HG03139 (cell line): ENCODE results near the gene CCAR1.
A peak's percentile ranks its signal among the peaks of the same experiment; 100 is the strongest.
"Not testable (repeated sequence)": the region's sequence is repeated elsewhere in the genome, so short reads cannot be mapped to it uniquely, and the experiment has no call there.

Experiments
- ATAC-seq: cut with Tn5 transposase; IDR thresholded peaks from one replicate; pipeline ENCODE4 v1.9.1; 2021; ENCODE audit not compliant: unreplicated experiment

The CCAR1 gene

GRCh38 chr10:68720793-68721672 is at the start of gene CCAR1:
TSS of gene CCAR1 (plus strand) at chr10:68721239. CDS start at chr10:68722505, 1,266 bp downstream.
- peak; percentile 99 for ATAC-seq

DNA sequence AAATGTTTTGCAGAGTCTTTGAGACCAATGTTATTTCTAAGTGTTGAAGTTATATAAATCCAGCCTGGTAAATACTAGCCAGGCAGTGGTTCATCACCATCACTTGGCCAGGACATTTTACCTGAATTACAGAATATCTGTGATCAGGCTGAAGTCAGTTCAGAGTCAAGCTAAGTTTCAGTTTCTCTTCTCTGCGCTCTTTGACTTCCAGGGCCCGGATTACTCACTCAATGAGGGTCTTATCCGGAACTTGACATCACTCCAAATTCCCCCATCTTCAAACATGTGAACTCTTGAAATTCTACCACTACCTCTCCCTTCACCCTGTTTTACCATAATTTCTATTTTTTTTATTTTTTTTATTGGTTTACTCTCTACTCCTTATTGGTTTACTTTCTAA is 36.6 kb upstream of the CCAR1 start:
- ATAC-seq: no peak

- ATAC-seq: no peak
These were observed 25.0 kb upstream of the CCAR1 start for GRCh38 chr10:68696018-68696417.

DNA sequence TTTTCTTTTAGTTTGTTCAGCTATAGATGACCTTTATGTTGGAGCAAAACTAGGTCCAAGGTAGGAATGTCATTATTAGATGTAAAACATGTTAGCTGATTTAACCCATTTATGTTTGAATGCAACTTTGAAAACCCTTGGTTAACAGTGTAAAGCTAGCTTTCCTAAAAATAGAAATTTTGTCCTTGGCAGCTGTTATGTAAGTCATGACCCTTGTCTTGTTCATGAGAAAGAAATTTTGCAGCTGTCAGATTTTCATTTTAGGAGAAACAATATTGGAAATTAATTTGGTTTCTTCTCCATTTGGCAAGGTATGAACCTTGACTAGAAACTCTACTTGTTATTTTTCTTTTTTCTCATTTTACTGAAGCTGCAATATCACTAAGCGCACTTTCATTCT is 23.9 kb upstream of the CCAR1 start:
- ATAC-seq: no peak

- no peak for ATAC-seq
These were observed 20.8 kb upstream of the CCAR1 start for GRCh38 chr10:68700197-68700596.

DNA sequence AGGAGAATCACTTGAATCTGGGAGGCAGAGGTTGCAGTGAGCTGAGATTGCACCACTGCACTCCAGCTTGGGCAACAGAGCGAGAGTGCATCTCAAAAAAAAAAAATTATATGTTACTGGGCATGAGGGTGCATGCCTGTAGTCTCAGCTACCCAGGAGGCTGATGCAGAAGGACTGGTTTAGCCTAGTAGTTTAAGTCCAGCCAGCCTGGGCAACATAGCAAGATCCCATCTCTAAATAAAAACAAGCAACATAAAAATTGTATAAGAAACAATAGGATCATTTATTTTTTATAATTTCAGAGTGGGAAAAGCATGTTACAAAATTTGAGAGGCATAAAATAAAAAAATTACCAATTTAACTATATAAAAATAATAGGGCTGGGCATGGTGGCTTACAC is 15.5 kb upstream of the CCAR1 start:
- ATAC-seq: no peak

DNA sequence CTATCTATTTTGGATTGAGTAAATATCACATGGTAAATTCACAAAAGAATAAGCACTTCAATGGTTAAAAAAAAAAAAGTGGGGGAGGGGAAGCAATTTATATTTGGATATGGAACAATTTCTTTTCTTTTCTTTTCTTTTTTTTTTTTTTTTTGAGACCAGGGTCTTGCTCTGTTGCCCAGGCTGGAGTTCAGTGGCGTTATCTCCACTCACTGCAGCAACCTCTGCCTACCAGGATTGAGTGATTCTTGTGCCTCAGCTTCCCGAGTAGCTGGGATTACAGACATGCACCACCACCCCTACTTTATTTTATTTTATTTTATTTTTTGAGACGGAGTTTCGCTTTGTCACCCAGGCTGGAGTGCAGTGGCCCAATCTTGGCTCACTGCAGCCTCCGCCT is 12.1 kb upstream of the CCAR1 start:
- not testable (repeated sequence) for ATAC-seq

DNA sequence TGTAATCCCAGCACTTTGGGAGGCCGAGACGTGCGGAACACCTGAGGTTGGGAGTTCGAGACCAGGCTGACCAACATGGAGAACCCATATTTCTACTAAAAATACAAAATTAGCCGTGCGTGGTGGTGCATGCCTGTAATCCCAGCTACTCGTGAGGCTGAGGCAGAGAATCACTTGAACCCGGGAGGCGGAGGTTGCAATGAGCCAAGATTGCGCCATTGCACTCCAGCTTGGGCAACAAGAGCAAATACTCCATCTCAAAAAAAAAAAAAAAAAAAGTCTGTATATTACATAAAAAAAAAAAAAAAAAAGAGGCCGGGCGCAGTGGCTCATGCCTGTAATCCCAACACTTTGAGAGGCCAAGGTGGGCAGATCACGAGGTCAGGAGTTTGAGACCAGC is 8.0 kb upstream of the CCAR1 start:
- ATAC-seq: not testable (repeated sequence)

DNA sequence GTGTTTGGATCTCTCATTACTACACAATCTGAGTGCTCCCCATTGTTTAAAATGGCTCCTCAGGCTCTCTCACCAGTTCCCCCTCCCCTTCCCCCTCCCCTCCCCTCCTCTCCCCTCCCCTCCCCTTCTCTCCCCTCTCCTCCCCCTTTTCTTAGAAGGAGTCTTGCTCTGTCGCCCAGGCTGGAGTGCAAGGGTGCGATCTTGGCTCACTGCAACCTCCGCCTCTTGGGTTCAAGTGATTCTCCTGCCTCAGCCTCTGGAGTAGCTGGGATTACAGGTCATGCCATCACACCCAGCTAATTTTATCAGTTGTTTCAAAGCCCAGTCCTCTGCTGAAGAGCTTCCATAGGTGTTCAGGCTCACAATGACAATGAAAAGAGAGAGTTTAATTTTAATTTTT is 3.6 kb upstream of the CCAR1 start:
- ATAC-seq: no peak

DNA sequence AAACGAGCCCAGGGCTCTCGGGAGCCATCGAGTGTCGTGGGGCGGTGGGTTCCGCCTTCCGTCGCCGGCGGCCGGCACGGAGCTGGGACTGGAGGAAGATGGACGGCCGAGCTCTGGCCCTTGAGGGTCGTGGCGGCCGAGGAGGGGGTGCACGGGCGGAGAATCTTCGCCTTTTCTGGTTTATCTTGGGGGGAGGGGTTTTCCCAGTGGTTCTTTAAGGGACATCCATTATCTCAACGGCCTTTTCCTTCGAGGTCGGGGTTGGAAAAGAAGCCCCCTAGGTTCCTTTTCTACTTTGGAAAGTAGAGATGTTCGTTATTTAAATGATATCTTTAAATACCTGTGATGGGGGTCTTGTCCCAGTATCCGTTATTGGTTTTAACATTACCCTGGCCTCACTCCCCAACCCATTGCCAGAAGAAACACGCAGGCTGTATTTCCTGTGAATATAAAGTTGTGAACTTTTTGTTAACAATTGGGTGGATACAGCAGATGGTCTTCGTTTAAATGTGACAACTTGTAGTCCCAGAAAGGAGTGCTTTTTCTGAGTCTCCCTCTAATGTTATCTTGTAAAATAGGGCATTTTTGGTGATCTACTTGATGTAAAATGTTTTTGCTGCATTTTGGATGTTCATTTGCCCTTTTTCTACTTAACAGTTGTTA is 765 bp downstream of the CCAR1 start:
- ATAC-seq: peak; percentile 3

DNA sequence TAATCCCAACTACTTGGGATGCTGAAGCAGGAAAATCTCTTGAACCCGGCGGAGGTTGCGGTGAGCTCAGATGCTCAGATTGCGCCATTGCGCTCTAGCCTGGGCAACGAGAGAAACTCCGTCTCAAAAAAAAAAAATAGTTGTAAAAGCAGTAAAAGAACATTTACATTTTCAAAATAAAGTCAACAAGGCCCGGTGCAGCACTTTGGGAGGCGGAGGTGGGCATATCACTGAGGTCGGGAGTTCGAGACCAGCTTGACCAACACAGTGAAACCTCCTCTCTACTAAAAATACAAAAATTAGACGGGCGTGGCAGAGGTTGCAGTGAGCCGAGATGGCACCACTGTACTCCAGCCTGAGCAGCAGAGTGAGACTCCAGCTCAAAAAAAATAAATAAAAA is 4.0 kb downstream of the CCAR1 start:
- ATAC-seq: no peak

DNA sequence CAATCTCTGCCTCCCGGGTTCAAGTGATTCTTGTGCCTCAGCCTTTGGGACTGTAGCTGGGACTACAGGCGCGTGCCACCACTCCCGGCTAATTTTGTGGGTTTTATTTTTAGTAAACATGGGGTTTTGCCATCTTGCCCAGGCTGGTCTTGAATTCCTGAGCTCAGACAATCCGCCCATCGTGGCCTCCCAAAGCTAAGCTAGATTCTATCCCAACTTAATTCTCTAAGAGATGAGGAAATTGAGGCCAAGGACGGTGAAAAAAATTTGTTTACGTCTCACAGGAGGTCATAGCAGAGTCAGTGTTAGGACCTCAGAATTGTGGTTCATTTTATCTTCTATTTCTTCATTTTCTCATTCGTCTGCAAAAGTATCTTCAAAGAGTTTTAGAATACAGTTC is 6.1 kb downstream of the CCAR1 start:
- no peak for ATAC-seq

DNA sequence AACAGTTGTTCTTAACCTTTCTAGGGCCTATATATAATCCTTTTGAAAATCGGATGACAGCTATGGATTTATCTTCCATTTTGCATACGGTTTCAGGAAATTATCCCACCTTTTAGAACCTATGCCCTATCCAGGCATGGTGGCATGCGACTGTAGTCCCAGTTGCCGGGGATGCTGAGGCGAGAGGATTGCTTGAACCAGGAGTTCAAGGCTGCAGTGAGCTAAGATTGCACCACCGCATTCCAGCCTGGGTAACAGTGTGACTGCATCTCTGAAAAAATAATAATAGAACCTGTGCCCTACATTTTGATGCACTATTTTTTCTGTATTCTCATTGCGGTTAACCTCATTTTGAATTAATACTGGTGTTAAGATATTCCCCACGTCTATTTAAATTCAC is 11.6 kb downstream of the CCAR1 start:
- no peak for ATAC-seq

GRCh38 chr10:68734349-68734748 is 13.3 kb downstream of the CCAR1 start:
- no peak for ATAC-seq

GRCh38 chr10:68735119-68735518 is 14.1 kb downstream of the CCAR1 start:
- no peak for ATAC-seq

GRCh38 chr10:68735739-68736138 is 14.7 kb downstream of the CCAR1 start:
- ATAC-seq: not testable (repeated sequence)

DNA sequence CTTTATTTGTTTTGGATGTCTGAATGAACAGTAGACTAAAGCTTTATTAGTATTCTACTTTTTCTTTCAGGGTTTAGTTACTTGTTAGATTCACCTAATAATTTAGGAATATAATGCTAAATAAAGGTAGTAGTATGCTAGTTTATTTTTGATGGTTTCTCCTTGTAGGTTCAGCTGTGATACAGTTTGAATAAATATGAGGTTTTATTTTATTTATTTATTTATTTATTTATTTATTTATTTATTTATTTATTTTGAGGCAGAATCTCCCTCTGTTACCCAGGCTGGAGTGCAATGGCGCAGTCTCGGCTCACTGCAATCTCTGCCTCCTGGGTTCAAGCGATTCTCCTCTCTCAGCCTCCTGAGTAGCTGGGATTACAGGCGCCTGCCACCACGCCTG is 19.6 kb downstream of the CCAR1 start:
- not testable (repeated sequence) for ATAC-seq

- no peak for ATAC-seq
These were observed 21.4 kb downstream of the CCAR1 start for GRCh38 chr10:68742397-68742796.

GRCh38 chr10:68752711-68753350 is 31.8 kb downstream of the CCAR1 start:
- no peak for ATAC-seq

DNA sequence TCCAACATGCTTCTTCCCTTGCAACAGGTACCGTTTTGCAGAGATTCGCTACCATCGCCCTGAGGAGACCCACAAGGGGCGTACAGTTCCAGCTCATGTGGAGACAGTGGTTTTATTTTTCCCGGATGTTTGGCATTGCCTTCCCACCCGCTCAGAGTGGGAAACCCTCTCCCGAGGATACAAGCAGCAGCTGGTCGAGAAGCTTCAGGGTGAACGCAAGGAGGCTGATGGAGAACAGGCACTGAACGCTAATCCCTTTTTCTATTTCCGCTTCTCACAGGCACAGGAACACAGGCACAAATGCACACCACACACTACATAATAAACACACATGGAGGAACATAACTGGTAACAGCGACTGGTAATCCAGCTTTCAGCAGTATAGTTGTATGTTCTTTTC is 35.2 kb downstream of the CCAR1 start:
- ATAC-seq: no peak

DNA sequence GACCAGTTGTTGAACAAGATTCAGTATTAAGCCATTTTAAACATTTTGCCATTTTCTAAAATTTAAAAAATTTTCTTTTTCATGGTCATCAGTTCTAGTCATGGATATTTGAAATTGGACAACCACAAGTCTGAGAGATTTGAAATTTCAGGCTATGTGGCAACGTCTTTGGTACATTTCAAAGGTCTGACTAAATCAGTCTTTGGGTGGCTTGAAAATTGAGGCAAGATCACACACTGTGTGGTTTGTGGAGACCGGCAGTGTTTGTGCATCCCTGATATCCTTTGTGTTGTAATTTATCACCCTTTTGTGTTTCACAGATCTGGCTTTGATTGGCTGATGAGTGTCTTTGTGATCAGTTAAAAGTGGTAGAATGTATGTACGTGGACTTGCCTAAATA is 35.7 kb downstream of the CCAR1 start:
- ATAC-seq: no peak
